NCI-H345 treated with DMSO at 0.1 percent for 48 hours (cell line): Measurements from ENCODE around the gene SLC66A1.

Experiments used
- DNase-seq: peaks from one replicate; lab custom pipeline; 2025; ENCODE audit not compliant: unreplicated experiment; lab: John Stamatoyannopoulos, UW

The SLC66A1 gene

GRCh38 chr1:19375631-19376400 is 63.7 kb downstream of the SLC66A1 start:
- no peak for DNase-seq

GRCh38 chr1:19376428-19377372 is 64.6 kb downstream of the SLC66A1 start:
- peak; percentile 26 for DNase-seq

GRCh38 chr1:19377812-19378718 is 65.9 kb downstream of the SLC66A1 start:
- no peak for DNase-seq
